WERI-Rb-1 (cell line): ENCODE data around the gene FAM184B.

Experiments
- DNase-seq: peaks from one replicate; pipeline ENCODE4 v3.0.0-alpha.2; 2020
- H3K27ac ChIP-seq: fragments of 250-450 bp; sonication (Bioruptor Pico); 2 replicates; pipeline ENCODE4 v1.5.1; 2020; ENCODE audit warnings: mild to moderate bottlenecking, moderate library complexity
- H3K27me3 ChIP-seq: fragments of 250-450 bp; sonication (Bioruptor Pico); 2 replicates; pipeline ENCODE4 v1.5.1; 2021; ENCODE audit warnings: mild to moderate bottlenecking, low read depth, moderate library complexity; ENCODE audit not compliant: insufficient read depth, severe bottlenecking
- H3K36me3 ChIP-seq: fragments of 250-450 bp; sonication (Bioruptor Pico); 2 replicates; pipeline ENCODE4 v1.5.1; 2020; ENCODE audit warnings: mild to moderate bottlenecking, moderate library complexity
- H3K4me3 ChIP-seq: 2 replicates; pipeline ENCODE4 v1.5.1; 2011; ENCODE audit warnings: low read depth, mild to moderate bottlenecking, control low read depth, low read length
- H3K9me3 ChIP-seq: fragments of 250-450 bp; sonication (Bioruptor Pico); 2 replicates; pipeline ENCODE4 v1.5.1; 2021; ENCODE audit warnings: mild to moderate bottlenecking, moderate library complexity; ENCODE audit not compliant: severe bottlenecking
- TF ChIP-seq, protein P1 (sequence below): IDR thresholded peaks from 2 replicates; pipeline ENCODE4 v1.5.1; 2011; ENCODE audit warnings: low read depth, mild to moderate bottlenecking, control low read depth, inconsistent platforms, low read length

The FAM184B gene

DNA sequence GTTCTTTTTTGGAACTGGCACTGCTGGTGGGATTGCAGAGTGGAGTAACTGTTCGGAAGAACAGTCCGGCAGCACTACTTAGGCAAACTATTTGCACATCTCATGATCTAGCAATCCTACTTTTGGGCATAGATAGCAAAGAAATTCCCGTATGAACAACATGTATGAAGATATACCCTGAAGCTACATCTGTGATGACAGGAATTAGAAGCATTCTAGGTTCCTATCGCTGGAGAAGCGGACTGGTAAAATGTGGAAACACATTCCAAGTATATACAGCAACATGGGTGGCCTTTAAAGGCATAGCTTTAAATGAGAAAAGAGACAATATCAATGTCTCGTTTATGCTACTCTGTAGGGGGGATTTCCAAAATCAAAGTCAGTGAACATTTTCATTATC lies 26.0 kb upstream of the FAM184B start:
- Histone ChIP-seq H3K27me3 (no peaks in the 10 kb centered on the region), H3K27ac (no peak overlapping the region), H3K9me3 (no peaks in the 10 kb centered on the region), H3K36me3 (peaks cover 68% of the 10 kb centered on the region), H3K4me3 (no peak overlapping the region)
- TF ChIP-seq, protein P1, sequence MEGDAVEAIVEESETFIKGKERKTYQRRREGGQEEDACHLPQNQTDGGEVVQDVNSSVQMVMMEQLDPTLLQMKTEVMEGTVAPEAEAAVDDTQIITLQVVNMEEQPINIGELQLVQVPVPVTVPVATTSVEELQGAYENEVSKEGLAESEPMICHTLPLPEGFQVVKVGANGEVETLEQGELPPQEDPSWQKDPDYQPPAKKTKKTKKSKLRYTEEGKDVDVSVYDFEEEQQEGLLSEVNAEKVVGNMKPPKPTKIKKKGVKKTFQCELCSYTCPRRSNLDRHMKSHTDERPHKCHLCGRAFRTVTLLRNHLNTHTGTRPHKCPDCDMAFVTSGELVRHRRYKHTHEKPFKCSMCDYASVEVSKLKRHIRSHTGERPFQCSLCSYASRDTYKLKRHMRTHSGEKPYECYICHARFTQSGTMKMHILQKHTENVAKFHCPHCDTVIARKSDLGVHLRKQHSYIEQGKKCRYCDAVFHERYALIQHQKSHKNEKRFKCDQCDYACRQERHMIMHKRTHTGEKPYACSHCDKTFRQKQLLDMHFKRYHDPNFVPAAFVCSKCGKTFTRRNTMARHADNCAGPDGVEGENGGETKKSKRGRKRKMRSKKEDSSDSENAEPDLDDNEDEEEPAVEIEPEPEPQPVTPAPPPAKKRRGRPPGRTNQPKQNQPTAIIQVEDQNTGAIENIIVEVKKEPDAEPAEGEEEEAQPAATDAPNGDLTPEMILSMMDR, result no peak
- no peak for DNase-seq

DNA sequence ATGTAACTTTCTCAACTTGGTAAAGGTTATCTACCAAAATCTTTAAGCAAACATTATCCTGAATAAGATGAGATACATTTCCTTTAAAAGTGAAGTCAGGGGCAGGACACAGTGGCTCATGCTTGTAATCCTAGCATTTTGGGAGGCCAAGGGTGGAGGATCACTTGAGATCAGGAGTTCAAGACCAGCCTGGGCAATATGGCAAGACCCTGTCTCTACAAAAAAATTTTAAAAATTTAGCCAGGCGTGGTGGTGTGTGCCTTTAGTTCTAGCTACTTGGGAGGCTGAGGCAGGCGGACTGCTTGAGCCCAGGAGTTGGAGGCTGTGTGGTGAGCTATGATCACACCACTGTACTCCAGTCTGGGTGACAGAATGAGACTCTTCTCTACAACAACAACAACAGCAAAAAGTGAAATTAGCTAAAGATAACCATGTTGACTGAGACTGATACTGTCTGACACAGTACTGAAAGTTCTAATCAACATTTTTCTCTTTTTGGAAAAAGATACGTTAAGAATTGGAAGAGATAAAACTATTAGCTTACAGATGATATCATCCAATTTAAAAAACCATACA lies 24.2 kb upstream of the FAM184B start:
- Histone ChIP-seq H3K4me3 (no peak overlapping the region), H3K27me3 (no peaks in the 10 kb centered on the region), H3K36me3 (peaks cover 70% of the 10 kb centered on the region), H3K9me3 (no peaks in the 10 kb centered on the region), H3K27ac (no peak overlapping the region)
- TF ChIP-seq, protein P1, result no peak
- no peak for DNase-seq

DNA sequence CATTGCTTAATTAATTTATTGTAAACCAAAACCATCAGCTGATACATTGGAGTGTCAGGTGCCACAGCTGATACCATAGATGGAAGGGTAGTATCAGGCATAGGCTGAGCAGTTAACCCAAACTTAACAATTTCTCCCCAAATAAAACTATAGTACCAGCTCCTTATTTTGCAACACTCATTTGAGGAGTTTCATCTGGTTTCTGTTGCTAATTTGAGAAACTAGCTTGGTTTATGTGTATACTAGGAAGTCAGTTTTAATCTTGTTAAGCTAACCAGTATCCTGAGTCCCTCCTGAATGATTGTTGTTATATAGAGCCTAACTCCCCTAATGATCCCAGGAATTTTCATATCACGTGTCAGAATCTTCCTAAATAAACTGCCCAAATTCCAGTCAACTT lies 16.4 kb upstream of the FAM184B start:
- H3K36me3 ChIP-seq, result peaks cover 22% of the 10 kb centered on the region
- no peak overlapping the region for H3K4me3 ChIP-seq
- no peak overlapping the region for H3K27ac ChIP-seq
- H3K9me3 ChIP-seq, result no peaks in the 10 kb centered on the region
- no peaks in the 10 kb centered on the region for H3K27me3 ChIP-seq
- DNase-seq, result no peak
- TF ChIP-seq, protein P1, result no peak

DNA sequence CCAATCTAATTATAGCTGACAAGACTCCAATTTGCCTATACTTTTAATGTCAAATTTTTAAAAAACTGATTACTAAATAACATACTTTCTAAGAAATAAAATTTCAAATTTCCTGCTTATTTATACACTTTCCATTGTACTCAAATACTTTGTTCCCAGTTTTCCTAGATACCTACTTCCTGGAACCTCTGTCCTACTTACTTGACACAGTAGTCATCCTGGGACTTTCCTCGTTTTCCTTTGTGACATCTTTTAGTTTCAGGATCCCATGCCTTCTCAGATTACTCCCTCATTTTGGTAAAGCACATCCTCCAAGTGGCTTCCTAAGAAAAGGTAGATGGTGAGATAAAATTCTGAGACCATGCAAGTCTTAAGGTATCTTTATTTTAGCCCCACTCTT lies 13.3 kb upstream of the FAM184B start:
- no peak for DNase-seq
- TF ChIP-seq, protein P1, result no peak
- Histone ChIP-seq H3K4me3 (no peak overlapping the region), H3K9me3 (no peaks in the 10 kb centered on the region), H3K27me3 (no peaks in the 10 kb centered on the region), H3K36me3 (peaks cover 4% of the 10 kb centered on the region), H3K27ac (no peak overlapping the region)

DNA sequence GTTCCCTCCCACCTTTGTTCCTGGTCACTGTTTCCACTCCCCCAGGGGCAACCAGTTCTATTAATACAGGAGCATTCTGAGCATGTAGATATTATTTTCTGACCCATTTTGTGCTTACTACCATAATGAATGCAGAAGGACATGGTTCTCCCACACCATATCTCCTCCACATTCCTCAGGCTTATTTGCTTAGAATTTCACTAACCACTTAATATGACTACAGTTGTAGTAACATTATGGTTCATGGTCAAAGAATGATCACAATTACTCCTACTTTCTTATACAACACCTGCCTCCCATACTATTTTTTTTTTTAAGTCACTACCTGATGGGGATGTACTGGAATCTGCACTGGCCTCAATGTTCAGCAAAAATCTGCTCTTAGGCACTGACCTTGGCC lies 7.5 kb upstream of the FAM184B start:
- DNase-seq, result no peak
- TF ChIP-seq, protein P1, result no peak
- Histone ChIP-seq H3K9me3 (no peaks in the 10 kb centered on the region), H3K4me3 (no peak overlapping the region), H3K36me3 (no peaks in the 10 kb centered on the region), H3K27ac (no peak overlapping the region), H3K27me3 (no peaks in the 10 kb centered on the region)

DNA sequence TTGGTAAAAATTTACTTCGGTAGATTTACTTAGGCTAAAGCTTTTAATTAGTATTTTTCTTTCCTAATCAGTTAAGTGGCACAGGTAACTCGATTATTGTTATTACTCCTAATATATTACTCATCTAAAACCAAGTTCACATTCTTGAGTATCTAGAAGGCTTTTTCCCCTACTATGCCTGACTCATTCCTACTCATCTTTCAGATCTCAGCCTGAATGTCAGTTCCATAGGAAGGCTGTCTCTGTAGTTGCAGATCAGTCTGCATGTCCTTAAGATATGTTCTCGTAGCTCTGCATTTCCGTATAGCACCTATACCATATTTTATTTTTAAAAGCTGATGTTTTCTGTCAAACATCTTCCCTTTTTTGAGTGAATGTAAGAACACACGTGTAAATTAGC lies 5.9 kb upstream of the FAM184B start:
- no peak for DNase-seq
- no peaks in the 10 kb centered on the region for H3K36me3 ChIP-seq
- H3K9me3 ChIP-seq, result no peaks in the 10 kb centered on the region
- TF ChIP-seq, protein P1, result no peak
- no peak overlapping the region for H3K4me3 ChIP-seq
- H3K27ac ChIP-seq, result no peak overlapping the region
- no peaks in the 10 kb centered on the region for H3K27me3 ChIP-seq
